T1000 (cell line): Measurements from ENCODE around the gene ZMYM4.

Experiments
- DNase-seq: peaks from one replicate; lab custom pipeline; 2025; ENCODE audit warnings: mixed read lengths; lab: John Stamatoyannopoulos, UW

The ZMYM4 gene

DNA sequence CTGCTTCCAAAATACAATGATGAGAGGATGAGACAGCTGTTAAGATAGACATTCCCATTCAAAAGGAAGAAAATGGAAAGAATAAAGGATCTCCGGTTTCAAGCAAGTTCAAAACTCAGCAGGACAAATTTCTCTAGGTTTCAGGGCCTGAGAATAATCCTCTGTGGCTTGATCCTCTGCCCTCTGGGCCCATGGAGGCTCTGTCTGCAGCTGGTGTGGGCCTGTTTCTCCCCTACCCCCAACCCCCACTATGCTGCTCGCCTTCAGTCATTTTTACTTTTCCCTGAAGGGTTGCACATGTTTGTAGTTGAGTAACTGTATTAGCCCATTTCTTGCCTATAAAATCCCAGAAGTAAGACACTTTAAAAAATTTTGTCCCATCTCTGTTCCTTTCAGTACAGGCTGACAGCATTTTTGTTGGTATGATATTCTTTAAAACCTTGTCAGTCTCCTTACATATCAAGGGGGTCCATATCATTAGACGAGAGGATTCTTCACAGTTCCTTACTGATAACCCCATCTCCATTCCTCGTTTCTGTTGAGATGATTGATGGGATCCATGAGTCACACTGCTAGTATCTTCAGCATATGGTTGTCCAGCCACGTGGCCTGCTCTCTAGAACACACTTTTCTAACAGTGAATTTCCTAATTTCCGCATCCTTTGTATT is 10.5 kb downstream of the ZMYM4 start:
- no peak for DNase-seq

DNA sequence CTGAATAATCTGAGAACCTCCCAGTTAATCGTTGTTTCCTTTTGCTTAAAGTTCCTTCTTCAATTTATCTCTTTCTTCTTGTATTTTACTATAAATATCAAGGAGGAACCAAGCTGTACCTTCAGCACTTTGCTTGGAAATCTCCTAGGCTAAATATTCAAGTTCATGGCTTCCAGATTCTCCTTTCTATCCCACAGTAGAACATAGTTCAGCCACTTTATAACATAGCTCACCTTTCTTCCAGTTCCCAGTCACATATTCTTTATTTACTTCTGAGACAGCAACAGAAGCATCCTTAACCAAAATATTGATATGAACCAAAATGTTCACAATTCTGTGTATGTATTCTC is 11.0 kb downstream of the ZMYM4 start:
- no peak for DNase-seq

DNA sequence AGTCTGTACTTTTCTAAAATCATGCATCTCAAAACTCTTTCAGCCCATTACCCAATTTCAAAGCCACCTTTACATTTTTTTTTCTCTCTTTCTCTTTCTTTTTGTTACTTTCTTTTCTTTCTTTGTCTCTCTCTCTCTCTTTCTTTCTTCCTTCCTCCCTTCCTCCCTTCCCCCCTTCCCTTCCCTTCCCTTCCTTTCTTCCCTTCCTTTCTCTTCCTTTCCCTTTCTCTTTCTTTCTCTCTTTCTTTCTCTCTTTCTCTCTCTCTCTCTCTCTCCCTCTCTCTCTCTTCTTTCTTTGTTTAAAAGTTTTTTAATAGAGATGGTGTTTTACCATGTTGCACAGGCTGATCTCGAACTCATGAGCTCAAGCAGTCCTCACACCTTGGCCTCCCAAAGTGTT is 11.5 kb downstream of the ZMYM4 start:
- DNase-seq, result no peak

GRCh38 chr1:35281565-35281964 is 13.1 kb downstream of the ZMYM4 start:
- no peak for DNase-seq

DNA sequence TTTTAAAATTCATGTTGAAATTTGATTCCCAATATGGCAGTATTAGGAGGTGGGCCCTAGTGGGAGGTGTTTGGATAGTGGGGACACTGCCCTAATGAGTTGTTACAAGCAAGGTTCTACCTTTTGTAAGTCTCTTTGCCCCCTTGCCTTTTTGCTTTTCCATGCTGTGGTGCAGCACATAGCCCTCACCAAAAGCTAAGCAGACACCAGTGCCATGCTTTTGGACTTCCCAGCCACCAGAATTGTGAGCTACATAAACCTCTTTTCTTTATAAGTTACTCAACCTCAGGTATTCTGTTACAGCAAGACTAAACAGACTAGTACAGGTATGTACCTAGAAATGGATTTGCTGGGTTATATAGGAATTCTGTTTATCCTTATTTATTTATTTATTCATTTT is 13.7 kb downstream of the ZMYM4 start:
- DNase-seq, result no peak

DNA sequence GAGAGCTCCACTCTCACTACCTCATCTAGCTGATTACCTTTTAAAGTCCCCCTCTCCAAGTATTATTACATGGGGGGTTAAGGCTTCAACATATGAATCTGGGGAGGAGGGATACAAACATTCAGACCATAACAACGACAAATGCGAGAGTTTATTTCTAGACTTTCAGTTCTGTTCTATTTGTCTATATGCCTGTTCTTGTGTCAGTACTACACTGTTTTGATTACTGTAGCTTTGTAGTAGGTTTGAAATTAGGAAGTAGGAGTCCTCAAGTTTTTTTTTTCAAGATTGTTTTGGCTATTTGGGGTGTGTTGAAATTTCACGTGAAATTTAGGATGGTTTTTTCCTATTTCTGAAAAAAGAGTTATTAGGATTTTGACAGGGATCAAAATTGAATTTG is 16.3 kb downstream of the ZMYM4 start:
- no peak for DNase-seq

GRCh38 chr1:35285771-35286606 is 17.5 kb downstream of the ZMYM4 start:
- DNase-seq, result no peak

GRCh38 chr1:35287807-35288640 is 19.5 kb downstream of the ZMYM4 start:
- no peak for DNase-seq

DNA sequence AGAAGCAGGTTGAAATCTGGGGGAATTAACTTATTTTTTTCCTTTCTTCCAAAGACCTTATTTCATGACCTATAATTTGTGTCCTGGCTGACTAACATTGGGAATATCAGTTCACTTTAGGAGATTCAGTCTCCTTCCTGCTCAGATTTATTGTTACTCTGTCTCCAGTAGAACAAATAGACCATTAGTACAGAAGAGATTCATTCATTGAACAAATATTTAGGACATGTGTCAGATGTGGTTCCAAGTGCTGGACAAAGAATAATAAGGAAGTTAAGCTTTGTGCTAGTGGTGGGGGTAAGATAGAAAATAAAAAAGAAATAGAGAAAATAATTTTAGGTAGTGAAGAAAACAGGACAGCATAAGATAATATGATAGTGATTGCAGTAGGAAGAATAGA is 20.3 kb downstream of the ZMYM4 start:
- DNase-seq, result no peak

DNA sequence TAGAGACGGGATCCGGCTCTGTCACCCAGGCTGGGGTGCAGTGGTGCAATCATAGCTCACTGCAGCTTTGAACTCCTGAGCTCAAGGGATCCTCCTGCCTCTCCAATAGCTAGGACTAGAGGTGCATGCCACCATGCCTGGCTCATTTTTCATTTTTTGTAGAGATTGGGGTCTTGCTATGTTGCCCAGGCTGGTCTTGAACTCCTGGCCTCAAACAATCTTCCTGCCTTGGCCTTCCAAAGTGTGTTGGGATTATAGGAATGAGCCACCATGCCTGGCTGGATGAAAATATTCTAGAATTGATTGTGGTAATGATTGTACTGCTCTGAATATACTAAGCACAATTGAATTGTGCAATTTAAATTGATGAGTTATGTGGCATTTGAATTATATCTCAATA is 21.9 kb downstream of the ZMYM4 start:
- no peak for DNase-seq

DNA sequence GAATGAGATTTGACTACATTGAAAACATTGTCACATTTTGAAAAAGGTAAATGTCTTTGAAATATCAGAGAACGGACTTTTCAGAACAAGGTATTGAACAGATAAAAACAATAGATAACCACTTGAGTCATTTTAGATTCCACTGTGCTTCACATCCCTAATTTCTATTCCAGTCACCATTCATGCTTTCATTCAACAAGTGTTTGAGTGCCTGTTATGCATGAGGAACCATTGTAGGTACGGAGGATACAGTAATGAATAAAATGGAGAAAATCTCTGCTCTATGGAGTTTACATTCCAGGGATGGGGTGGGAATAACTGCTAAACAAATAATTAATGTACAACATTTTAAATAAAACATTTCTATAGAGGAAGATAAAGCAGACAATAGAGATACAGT is 26.3 kb downstream of the ZMYM4 start:
- no peak for DNase-seq

DNA sequence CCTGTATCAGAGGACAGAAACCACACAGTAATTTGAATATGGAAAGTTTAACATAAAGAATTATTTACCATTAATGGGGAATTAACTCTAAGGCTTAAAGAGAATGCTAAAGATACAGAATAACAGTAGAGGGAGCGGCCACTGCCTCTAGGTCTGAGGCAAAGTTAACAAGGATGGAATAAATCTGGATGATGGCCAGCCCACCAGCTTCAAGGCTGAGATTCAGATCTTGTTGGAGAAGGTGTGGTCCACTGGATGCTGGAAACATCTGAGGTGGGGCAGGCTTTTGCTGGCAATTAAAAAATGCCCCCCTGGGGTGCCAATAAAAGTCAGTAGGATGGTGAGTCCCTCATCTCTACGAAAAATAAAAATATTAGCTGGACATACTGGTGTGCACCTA is 29.4 kb downstream of the ZMYM4 start:
- DNase-seq, result no peak

- DNase-seq, result no peak
Measured at GRCh38 chr1:35298464-35298863, 30.0 kb downstream of the ZMYM4 start.

DNA sequence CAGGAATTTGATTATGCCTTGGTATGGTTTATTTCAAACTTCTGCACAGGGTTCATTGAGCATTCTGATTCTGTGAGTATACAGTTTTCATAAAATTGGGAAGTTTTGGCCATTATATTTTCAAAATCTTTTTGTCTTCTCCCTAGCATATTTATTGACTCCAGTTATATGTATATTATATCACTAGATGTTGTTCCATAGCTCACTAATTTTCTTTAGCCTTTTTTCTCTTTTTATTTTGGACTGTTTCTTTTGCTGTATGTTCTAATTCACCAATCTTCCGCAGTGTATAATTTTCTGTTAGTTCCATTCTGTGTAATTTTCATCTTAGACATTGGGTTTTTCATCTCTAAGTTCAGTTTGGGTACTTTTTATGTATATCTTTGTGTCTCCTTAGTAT is 31.9 kb downstream of the ZMYM4 start:
- DNase-seq, result no peak

GRCh38 chr1:35301674-35302392 is 33.3 kb downstream of the ZMYM4 start:
- no peak for DNase-seq

GRCh38 chr1:35305383-35305782 is 36.9 kb downstream of the ZMYM4 start:
- no peak for DNase-seq

GRCh38 chr1:35315649-35316048 is 47.1 kb downstream of the ZMYM4 start:
- DNase-seq, result no peak

GRCh38 chr1:35316264-35316663 is 47.8 kb downstream of the ZMYM4 start:
- DNase-seq, result no peak

DNA sequence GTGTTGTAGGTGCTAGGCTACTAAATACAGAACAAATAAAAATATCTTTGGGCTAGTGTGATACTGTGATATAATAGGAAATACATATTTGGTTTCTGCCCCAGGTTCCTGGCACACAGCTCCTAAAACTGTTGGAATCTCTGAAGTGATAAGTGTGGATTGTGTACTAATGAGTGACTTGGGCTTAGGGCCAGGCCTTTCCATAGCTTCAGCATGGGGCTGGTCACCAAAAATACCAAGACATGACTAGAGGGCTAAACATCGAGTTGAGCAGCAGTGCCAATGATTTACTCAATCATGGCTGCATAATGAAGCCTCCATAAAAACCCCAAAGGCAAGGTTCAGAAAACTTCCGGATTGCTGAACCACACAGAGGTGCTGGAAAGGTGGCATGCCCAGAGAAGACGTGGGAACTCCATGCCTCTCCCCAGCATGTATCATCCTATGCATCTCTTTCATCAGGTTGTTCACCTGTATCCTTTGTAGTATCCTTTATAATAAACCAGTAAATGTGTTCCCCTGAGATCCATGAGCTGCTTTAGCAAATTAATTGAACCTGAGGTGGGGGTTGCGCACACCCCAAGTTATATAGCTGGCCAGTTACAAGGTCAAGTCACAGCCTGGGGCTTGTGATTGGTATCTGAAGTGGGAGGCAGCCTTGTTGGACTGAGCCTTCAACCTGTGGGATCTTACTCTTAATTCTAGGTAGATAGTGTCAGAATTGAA is 51.6 kb downstream of the ZMYM4 start:
- DNase-seq, result no peak

DNA sequence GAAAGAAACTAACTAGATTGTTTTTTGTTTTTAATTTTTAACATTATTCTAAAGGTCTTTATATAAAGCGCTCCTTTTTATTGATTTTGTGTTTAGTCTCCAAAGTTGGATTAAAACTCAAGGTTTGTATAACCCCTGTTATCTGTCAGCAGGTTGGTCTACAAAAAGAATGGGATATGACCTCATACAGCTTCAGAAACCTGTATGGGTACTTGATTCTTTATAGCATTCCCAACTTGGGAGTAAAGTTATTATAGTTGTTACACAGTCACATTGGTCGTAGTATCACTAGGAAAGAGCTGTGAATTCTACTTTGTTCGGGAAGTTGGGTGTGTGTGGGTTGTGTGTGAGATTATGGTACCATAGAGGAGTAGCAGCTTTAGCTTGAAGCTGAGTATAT is 52.4 kb downstream of the ZMYM4 start:
- no peak for DNase-seq

DNA sequence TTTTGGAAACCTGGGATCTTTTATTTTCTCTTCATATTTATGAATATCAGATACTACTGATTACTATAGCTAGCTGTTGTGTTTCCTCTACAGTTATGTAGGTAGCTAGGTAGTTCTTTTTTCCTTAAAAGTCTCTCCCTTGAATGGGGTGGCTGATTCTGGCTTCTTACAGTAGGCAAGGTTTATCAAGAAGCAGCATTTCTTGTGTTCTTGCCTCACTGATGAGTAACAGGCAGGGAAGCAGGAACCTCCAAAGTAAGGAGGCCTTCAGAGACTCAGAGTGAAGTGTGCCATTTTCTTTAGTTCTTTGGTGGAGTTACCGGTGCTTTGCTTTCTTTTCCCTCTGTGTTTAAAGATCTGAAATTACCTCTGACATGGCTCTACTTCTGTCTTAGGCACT is 56.0 kb downstream of the ZMYM4 start:
- DNase-seq, result no peak
